Left colon (tissue), 2 donors: Measurements from ENCODE around the gene ANAPC16. TPM values are rescaled to one million over a fixed set of nuclear protein-coding genes. Genes with fewer than 3 reads are reported as not detected.

Experiments used
- ATAC-seq: fragments of 200-7000 bp; cut with Tn5 transposase; one replicate; pipeline ENCODE4 v1.9.1; 2020; ENCODE audit warnings: mild to moderate bottlenecking, moderate library complexity
- DNase-seq, 2 donors: peaks; one replicate each; pipeline ENCODE4 v3.0.0-alpha.2; 2020
- intact Hi-C, 2 donors: fragments of 100-400 bp; cut with DNase I in 1 of 2; cut with micrococcal nuclease in 1 of 2; formaldehyde crosslinking; loops; one replicate each; pipeline versions ENCODE4 v1.11.2 to v1.14.0; 2022; cut with DNase I, micrococcal nuclease
- long read RNA-seq: library from polyadenylated mRNA; unstranded; transcript quantifications from one replicate; pipeline ENCODE4 v2.0.0, GENCODE V29; 2021
- total RNA-seq, 2 donors: library from RNA; stranded (reverse); fragmentation: NEBNext Ultra II Directional; extraction: Animal tissue kit (Norgen Biotek cat#: 25700); gene quantifications; one replicate each; pipeline ENCODE4 v1.2.1, GENCODE V29; 2021
- donor health status: DM: no; HTN: no; CAD: no.
- donor health status: DM: yes; HTN: yes; CAD: no.

ANAPC16 gene
- 10 to 100 TPM; 75.6 to 83.8 TPM for total RNA-seq
- long read RNA-seq, transcript ANAPC16-201 (4 exons, 3,195 nt): major isoform, 41 of 142 reads
- long read RNA-seq, transcript ANAPC16-205 (5 exons, 3,567 nt): minor isoform, 13 of 142 reads
- long read RNA-seq, partial matches to known transcripts: 26 of 142 reads
- long read RNA-seq, other reads (novel, unspliced or antisense): 59 of 142 reads

DNA sequence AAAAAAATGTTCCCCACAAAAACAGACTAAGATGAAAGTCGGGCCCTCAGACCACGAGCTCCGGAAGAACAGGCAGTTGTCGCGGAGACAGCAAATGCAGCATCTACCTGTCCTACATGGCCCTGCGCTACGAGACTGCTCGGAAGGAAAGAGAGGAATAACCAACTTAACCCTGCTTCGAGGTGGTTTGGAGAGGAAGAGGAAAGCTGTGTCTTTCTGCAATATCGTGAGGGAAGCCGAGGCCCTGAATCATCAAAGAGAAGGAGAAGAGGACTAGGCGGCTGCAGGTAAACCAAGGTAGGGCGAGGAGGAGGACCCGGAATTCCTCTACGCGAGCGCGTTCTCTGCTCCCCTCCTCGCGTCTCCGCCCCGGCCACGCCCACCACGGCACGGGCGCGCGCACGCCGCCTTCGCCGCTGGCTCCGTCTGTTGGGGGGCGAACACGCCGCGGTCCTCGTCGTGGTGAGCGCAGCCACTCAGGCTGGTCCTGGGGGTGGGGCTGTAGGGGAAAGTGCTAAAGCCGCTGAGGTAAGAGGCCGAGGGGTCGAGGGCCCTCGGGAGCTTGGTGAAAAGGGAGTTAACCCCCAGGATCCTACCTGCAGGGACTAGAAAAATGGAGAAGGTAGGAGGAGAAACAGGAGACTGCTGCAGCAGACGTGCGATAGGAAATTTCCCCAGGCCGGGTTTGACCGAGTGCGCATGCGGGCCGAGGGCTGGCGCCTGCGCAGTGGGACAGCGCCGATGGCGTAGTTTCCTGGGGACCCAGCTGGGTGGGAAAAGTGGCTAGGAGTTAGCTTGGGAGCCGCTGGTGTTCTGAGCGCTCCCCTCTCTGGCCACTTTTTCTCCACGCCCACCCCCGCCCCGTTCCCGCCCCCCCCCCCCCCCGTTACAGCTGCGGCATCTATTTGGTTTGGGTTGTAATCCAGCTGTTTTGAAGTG, at the start of gene ANAPC16, which contains the start of gene ASCC1:
TSS of gene ANAPC16 (plus strand) at position 402 of the 939 bp plus-strand sequence. CDS start 7,903 bp downstream, outside the sequence.
TSS of gene ASCC1 (minus strand) at position 666 of the 939 bp plus-strand sequence. CDS start 2,978 bp downstream, outside the sequence.
- peak; percentile 97 for ATAC-seq

DNA sequence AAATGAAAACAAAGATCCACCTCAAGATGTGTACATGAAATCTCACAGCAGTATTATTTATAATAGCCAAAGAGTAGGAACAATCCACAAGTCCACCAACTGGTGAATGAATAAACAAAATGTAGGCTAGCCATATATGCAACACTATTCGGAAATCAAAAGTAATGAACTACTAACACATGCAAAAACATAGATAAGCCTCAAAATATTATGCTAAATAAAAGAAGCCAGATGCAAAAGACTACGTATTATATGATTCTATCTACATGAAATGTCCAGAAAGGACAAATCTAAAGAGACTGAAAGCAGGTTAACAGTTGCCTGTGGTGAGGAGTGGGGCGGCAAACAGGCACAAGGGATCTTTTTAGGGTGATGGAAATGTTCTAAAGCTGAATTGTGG, 48.7 kb upstream of the ANAPC16 start:
- ATAC-seq (no peak), DNase-seq (no peak)
- intact Hi-C loops: no loop called here

More for the DNA sequence above, at the start of gene ANAPC16, which contains the start of gene ASCC1:
- intact Hi-C loops: no loop called here
- peak; percentile 89 to 92 for DNase-seq

DNA sequence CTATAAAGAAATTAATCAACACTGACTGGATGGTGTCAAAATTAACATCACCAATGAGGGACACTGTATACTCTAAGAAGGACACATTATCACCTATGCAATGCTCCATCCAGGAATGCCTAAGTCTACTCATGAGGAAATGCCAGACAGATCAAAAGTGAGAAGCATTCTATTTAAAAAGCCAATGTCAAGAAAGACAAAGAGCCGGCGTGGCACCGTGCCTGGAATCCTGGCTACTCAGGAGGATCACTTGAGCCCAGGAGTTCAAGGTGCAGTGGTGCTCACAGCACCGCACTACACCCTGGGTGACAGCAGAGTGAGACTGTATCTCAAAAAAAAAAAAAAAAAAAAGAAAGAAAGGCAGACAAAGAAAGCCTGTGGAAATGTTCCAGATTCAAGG, 45.5 kb upstream of the ANAPC16 start:
- DNase-seq (peak; percentile 83 to 84), ATAC-seq (peak; percentile 95)
- intact Hi-C loops: no loop called here

DNA sequence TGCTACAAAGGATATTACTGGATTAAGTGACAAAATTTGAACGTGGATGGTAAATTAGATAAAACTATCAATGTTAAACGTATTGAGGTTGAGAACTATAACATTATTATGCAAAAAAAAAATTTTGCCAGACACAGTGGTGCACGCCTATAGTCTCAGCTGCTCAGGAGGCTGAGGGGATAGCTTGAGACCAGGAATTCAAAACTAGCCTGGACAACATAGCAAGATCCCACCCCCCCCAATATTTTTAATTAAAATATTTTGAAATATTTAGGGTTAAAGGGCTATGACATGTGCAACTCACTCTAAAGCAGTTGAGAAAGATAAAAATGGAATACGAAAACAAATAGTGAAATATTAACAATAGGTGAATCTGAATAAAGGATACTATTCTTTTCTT, 45.1 kb upstream of the ANAPC16 start:
- intact Hi-C loops: no loop called here
- ATAC-seq (no peak), DNase-seq (no peak)

DNA sequence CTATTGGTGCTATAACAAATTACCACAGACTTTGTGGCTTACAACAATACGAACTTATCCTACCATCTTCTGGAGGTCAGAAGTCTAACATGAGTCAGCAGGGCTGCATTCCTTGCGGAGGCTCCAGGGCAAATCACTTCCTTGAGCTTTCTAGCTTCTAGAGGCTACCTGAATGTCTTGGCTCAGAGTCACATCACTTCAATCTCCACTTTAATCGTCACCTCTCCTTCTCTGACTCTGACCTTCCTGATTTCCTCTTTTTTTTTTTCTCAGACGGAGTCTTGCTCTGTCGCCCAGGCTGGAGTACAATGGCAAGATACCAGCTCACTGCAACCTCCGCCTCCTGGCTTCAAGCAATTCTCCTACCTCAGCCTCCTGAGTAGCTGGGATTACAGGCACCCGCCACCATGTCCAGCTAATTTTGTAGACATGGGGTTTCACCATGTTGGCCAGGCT, 44.6 kb upstream of the ANAPC16 start:
- intact Hi-C loops: no loop called here
- ATAC-seq: peak; percentile 93
- peak; percentile 30 to 72 for DNase-seq

DNA sequence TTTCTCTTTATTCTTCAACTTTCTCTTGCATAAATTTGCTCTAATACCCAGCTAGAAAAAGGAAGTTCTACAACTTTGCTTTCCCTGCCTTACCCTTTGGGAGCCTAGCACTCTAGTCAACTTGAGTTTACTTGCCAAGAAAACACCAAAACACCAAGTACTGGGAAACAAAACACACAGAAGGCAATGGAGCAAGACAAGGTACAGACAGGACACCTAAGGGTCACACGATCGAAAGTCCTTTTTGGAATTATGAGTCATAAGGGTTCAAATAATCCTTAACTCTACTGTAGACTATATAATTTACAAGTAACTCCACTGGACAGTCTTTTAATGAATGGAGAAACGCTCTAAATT, 42.6 kb upstream of the ANAPC16 start:
- ATAC-seq (no peak), DNase-seq (no peak)
- intact Hi-C loops: no loop called here

DNA sequence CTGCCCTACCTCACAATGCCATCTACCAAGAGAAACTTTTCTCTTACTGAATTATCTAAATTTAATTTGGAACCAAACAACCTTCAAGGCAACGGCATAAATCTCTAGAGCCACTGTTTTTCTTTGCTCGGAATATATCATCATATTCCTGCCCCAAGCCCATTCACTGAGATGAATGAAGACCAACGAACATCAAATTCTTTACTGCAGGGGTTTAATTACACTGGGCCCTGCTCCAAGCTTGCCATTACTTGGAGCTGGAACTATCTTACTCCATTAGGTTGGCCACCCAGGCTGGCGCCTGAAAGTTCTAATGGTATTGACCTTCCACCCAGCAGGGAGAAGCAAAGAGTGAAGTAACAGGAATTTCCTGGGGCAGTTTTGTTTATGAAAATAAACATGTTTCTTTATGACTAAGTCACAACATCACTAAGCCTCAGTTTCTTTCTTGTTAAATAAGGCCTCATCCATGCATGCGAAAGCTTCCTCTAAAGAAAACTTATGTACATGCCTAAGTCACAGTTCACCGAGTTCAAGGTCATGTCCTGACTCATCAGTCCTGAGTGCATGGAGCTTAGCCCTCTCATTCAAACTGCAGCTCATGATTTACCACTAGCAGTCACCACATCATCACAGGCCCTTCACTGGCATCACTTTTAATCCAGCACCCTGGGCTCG, 42.1 kb upstream of the ANAPC16 start:
- ATAC-seq (no peak), DNase-seq (no peak)
- intact Hi-C loops: no loop called here

DNA sequence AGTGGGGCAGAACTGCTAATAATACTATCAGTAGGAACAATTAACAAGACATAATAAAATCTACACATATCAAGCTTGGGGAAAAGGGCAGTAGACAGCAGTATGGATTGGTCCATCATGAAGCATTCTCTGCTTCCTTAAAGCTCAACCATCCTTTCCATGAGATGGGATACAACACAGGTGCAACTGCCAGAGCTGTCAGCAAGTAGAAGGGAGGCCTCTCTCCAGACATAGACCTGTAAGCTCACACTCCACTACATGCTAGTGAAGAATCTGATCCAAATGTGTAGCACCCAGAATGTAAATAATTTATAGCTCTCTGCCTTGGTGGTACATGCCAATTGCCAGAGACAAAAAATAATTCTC, 41.5 kb upstream of the ANAPC16 start:
- ATAC-seq (no peak), DNase-seq (no peak)
- intact Hi-C loops: no loop called here

DNA sequence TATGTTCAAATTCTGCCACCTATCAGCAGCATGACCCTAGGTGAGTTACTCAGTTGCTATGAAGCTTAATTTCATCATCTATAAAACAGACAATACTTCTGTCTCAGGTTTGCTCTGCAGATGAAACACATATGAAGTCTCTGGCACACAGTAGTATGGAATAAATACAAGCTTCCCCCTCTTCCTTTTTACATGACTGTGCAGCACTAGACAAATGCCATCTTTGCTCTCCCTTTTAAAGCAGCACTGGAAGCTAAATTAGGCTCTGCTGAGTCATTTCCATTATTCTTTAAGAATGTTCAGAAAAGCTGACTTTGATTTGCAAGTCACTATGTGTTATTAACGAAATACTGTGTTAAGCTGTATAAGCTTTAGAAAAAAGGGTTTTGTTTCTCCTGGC, 40.7 kb upstream of the ANAPC16 start:
- ATAC-seq (no peak), DNase-seq (no peak)
- intact Hi-C loops: no loop called here

DNA sequence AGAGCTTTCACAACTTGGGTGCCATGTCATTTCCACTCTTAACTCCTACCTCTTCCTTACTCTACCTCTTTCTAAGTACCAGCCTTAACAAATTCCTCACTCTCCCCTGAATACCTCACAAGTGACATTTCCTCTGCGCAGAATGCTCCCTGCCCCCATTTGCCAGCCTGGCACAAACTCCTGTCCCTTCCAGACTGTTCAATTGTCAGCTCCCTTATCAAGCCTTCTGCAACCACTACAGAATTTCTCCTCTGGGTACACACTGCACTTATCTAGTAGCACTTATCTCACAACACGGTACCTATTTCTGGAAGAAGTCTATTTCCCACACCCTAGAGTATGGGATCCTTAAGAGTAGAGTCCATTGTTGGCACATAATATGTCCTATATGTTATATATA, 39.1 kb upstream of the ANAPC16 start:
- DNase-seq: no peak
- ATAC-seq: no peak
- intact Hi-C loops: no loop called here

DNA sequence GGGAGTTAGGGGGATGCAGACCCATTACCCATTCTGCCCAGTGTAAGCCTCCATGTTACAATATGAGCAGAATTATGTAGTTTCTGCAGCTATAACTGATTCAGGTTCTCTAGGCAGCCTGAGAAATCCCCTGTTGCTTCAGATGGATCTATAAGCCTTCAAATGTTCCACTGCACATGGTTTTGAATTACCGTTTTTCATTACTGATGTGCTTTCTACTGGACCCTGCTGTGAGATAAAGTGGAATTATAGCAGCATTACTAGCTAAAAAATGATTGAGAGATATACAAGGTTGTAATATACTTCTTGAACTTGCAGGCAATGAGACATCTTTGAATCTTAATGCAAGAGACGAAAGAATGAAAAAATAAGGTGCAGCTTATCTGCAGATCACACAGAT, 38.4 kb upstream of the ANAPC16 start:
- intact Hi-C loops: no loop called here
- DNase-seq (no peak), ATAC-seq (no peak)

DNA sequence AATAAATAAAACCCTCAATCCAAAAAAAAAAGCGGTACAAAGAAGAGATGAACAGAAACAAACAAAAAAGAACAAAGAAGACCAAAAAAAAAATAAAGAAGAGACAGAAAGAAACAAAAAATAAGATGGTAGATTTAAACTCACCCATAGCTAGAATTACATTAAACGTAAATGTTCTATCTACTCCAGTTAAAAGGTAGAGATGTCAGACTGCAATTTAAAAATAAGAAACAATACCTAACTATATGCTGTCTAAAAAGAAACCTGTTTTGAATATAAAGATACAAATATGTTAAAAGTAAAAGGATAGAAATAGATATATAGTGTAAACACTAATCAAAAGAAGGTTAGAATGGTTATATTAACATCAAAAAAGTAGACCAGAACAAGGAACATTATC, 31.7 kb upstream of the ANAPC16 start:
- DNase-seq (no peak), ATAC-seq (no peak)
- intact Hi-C loops: no loop called here

DNA sequence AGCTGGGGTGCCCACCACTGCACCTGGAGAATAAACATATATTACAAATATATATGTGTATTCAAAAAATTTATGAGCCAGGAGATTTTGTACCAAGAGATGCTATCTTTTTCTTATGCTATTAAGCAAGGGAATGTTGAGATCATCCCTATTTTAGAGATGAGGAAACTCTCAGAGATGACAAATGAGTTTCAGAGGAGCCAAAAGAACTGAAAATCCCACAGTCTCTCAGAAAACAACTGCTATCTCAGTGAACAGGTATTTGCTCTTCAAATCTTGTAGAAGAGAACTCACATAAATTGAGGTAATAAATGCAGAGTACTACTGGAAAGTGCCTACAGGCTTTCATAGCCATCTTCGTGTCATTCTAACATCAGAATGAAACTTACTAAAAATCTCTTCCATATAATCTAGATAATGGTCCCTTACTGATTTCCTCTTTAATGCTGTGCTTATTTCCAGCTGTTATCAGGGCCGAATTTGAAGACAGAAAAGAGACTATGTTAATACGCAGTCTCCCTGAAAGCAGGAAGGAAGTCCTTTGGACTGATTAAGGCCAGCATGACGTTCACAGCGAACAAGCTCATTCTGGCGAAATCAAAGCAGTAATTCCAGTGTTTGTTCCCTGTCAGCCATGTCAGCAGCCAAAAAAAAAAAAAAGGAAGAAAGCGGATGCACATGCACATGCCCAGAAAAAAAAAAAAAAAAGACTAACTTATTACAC, 29.4 kb upstream of the ANAPC16 start:
- DNase-seq: no peak
- ATAC-seq: peak; percentile 24
- intact Hi-C loops: no loop called here

DNA sequence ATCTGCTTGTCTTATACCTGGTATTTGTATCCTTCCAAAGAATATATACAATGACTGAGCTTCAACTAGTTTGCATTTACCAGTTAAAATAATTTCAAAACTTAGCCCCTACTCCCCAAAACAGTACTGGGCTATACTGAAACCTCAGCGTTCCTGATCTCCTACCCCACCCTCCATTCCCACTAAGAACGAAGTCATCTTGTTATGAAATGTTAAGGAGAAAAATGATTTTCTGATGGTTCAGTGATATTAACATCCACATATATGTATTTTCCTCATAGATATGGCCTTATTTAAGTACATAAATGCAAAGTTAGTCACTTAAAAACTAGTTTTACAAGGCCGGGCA, 28.9 kb upstream of the ANAPC16 start:
- intact Hi-C loops: no loop called here
- DNase-seq: no peak
- ATAC-seq: no peak

DNA sequence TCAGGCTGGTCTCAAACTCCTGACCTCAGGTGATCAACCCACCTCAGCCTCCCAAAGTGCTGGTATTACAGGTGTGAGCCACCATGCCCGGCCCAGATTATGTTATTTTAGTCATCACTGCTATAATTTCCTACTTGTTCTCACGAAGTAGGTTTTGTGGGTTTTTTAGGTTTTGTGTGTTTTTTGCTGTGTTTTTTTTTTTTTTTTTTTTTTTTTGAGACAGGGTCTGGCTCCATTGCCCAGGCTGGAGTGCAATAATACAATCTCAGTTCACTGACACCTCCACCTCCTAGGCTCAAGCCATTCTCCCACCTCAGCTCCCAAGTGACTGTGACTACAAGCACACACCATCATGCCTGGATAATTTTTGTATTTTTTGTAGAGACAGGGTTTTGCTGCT, 20.9 kb upstream of the ANAPC16 start:
- no peak for ATAC-seq
- intact Hi-C loops: no loop called here
- no peak for DNase-seq

DNA sequence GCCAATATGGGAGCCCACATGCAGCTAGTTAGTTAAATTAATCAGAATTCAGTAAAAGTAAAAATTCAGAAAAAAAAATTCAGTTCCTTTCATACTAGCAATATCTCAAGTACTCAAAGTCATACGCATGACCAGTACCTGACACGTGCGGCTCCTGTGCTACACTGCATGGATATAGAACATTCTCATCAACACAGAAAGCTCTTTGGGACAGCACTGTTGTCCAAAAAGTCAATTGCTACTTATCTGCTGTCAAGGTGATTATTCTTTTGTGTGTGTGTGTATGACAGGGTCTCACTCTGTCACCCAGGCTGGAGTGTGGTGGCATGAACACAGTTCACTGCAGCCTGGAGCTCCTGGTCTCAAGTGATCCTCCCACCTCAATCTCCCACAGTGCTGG, 14.9 kb upstream of the ANAPC16 start:
- ATAC-seq (no peak), DNase-seq (no peak)
- intact Hi-C loops: loop anchor here in 1 of 2 donors (5.0 kb wide), 1 partner anchor 89 kb away; no protein-coding TSS in a partner anchor

DNA sequence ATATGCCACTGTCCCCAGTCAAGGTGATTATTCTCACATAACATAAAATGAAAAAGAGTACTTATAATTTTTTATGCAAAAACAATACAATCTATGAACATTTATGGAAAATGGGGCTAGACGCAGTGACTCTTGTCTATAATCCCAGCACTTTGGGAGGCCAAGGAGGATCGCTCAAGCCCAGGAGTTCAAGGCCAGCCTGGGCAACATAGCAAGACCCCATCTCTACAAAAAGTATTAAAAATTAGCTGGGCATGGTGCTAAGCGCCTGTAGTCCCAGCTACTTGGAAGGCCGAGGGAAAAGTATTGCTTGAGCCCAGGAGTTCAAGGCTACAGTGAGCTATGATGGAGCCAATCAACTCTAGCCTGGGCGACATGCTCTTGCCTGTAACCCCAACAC, 14.5 kb upstream of the ANAPC16 start:
- DNase-seq (no peak), ATAC-seq (no peak)
- intact Hi-C loops: loop anchor here in 1 of 2 donors (5.0 kb wide), 1 partner anchor 89 kb away; no protein-coding TSS in a partner anchor

DNA sequence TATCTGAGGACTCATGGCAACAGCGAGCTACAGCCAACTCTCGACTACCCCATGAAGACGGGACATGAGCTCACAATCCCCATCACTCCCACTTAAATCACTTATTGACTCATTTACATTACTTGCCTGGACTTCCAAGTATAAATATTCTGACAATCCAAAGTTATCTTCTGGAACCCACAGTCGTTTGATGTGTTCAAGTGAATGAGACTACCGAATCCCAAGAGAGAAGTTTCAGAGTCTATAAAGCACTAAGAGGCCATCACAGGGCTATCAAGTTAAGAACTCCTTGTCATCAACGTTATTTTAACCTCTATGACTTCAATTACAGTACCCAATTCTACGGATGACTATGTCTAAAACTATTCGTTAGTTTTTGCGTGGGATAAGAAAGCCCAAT, 11.5 kb upstream of the ANAPC16 start:
- ATAC-seq: no peak
- intact Hi-C loops: loop anchor here in 1 of 2 donors (5.0 kb wide), 1 partner anchor 92 kb away; no protein-coding TSS in a partner anchor

DNA sequence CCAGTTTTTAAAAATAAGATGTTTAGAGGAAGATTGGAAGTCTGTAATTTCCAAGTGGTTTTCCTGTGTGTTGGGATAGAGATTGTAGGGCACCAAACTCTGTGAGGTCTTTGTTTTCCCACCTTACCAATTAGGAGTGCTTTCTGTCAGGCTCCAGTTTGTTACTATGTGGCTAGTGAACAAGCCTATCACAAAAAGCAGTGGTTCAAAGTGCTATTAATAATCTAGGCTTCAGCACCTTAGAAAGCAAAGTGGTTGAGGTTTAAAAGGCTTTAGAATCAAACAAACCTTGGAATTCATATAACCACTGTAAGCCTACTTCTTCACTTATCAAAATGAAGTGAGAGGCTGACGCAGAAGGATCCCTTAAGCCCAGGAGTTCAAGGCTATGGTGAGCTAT, 11.1 kb upstream of the ANAPC16 start:
- DNase-seq (no peak), ATAC-seq (no peak)
- intact Hi-C loops: loop anchor here in 1 of 2 donors (5.0 kb wide), 1 partner anchor 92 kb away; no protein-coding TSS in a partner anchor

More for the DNA sequence above, 11.5 kb upstream of the ANAPC16 start:
- DNase-seq: no peak
